Fibroblast of lung (primary cell): Measurements from ENCODE around the gene ZC3H14. TPM values are rescaled to one million over a fixed set of nuclear protein-coding genes. Genes with fewer than 3 reads are reported as not detected.

Source experiments
- DNase-seq, 2 donors: peaks; one replicate each; pipeline versions ENCODE4 v3.0.0 to v3.0.0-alpha.2; 2010; ENCODE audit warnings: low read depth in 2 of 2
- H2AFZ ChIP-seq: 2 replicates; pipeline ENCODE4 v1.5.1; 2012; ENCODE audit warnings: low read length, control low read depth, inconsistent platforms
- H3K27ac ChIP-seq: 2 replicates; pipeline ENCODE4 v1.5.1; 2011; ENCODE audit warnings: low read length, control low read depth; ENCODE audit not compliant: insufficient read depth
- H3K27me3 ChIP-seq: 2 replicates; pipeline ENCODE4 v1.5.1; 2011; ENCODE audit warnings: mild to moderate bottlenecking, low read length; ENCODE audit not compliant: control insufficient read depth, insufficient read depth
- H3K36me3 ChIP-seq: 2 replicates; pipeline ENCODE4 v1.5.1; 2011; ENCODE audit warnings: low read length; ENCODE audit not compliant: control insufficient read depth, insufficient read depth
- H3K4me1 ChIP-seq: 2 replicates; pipeline ENCODE4 v1.5.1; 2011; ENCODE audit warnings: low read length; ENCODE audit not compliant: control insufficient read depth, insufficient read depth; ENCODE audit errors: extremely low read depth
- H3K4me2 ChIP-seq: 2 replicates; pipeline ENCODE4 v1.5.1; 2011; ENCODE audit warnings: low read length, control low read depth; ENCODE audit not compliant: insufficient read depth; ENCODE audit errors: extremely low read depth
- H3K4me3 ChIP-seq, 4 experiments: fragments of 200-600 bp in 1 of 4; sonication (generic) in 1 of 4; replicated peaks in 1 of 4; 2 replicates each; pipeline ENCODE4 v1.5.1; 2011 to 2016; ENCODE audit warnings: low read length in 4 of 4, low read depth in 3 of 4, mild to moderate bottlenecking in 3 of 4, control low read depth in 2 of 4, inconsistent platforms in 1 of 4, mixed read lengths in 1 of 4; ENCODE audit not compliant: insufficient read depth in 1 of 4; ENCODE audit errors: control extremely low read depth in 1 of 4
- H3K79me2 ChIP-seq: 2 replicates; pipeline ENCODE4 v1.5.1; 2012; ENCODE audit warnings: mild to moderate bottlenecking, low read length, inconsistent platforms; ENCODE audit not compliant: control insufficient read depth, insufficient read depth
- H3K9ac ChIP-seq: 2 replicates; pipeline ENCODE4 v1.5.1; 2011; ENCODE audit warnings: mild to moderate bottlenecking, low read length, control low read depth; ENCODE audit not compliant: insufficient read depth
- H3K9me3 ChIP-seq: 2 replicates; pipeline ENCODE4 v1.5.1; 2012; ENCODE audit warnings: low read depth, low read length; ENCODE audit not compliant: control insufficient read depth, insufficient read depth
- H4K20me1 ChIP-seq: 2 replicates; pipeline ENCODE4 v1.5.1; 2011; ENCODE audit warnings: low read length; ENCODE audit not compliant: control insufficient read depth, insufficient read depth; ENCODE audit errors: extremely low read depth
- CTCF ChIP-seq, 2 donors: IDR thresholded peaks in 1 of 2; conservative IDR thresholded peaks in 1 of 2; 1 replicate in 1 of 2; 2 replicates in 1 of 2; pipeline ENCODE4 v1.5.1; 2011 to 2012; ENCODE audit warnings: low read length in 2 of 2, control low read depth in 1 of 2, inconsistent platforms in 1 of 2, low read depth in 1 of 2, mild to moderate bottlenecking in 1 of 2
- EZH2 ChIP-seq: IDR thresholded peaks from 2 replicates; pipeline ENCODE4 v1.5.1; 2012; ENCODE audit warnings: low read length, control low read depth, mild to moderate bottlenecking; ENCODE audit errors: missing control alignments
- polyA plus RNA-seq, 2 donors: library from polyadenylated mRNA; depleted of rRNA in 1 of 2; stranded (reverse) in 1 of 2; unstranded in 1 of 2; fragments of >200 nt; gene quantifications; 2 replicates each; pipeline ENCODE4 v1.2.1, GENCODE V29; 2011 to 2012; ENCODE audit warnings: missing spikeins in 1 of 2
- total RNA-seq: library from RNA; depleted of rRNA; stranded (reverse); fragments of >200 nt; gene quantifications from 2 replicates; pipeline ENCODE4 v1.2.1, GENCODE V29; 2014

The ZC3H14 gene
- total and polyA plus RNA-seq, 2 donors (not counting 1 experiment from before 2014, with no cell fraction given), result 71.0 to 77.4 TPM

GRCh38 chr14:88547386-88547780 is 15.5 kb upstream of the ZC3H14 start:
- no peak for TF ChIP-seq CTCF (conservative IDR thresholded peaks at IDR 0.05 in 1 of 2, IDR thresholded peaks at IDR 0.05 in 1 of 2; ENCODE audit: low read depth in 1 of 2, low read length in 2 of 2)
- TF ChIP-seq EZH2, result no peak
- no peaks in the 10 kb centered on the region for H4K20me1 ChIP-seq

GRCh38 chr14:88550078-88550477 is 12.8 kb upstream of the ZC3H14 start:
- DNase-seq, result no peak
- Histone ChIP-seq H3K4me3 (no peak overlapping the region), H3K36me3 (peaks cover 8% of the 10 kb centered on the region), H3K9me3 (no peaks in the 10 kb centered on the region), H3K4me1 (peaks cover 2% of the 10 kb centered on the region), H4K20me1 (no peaks in the 10 kb centered on the region), H2AFZ (no peak overlapping the region), H3K4me2 (no peak overlapping the region), H3K27ac (no peak overlapping the region), H3K27me3 (no peaks in the 10 kb centered on the region), H3K79me2 (peaks cover 42% of the 10 kb centered on the region), H3K9ac (no peak overlapping the region)
- TF ChIP-seq EZH2 (no peak), CTCF (conservative IDR thresholded peaks at IDR 0.05 in 1 of 2, IDR thresholded peaks at IDR 0.05 in 1 of 2; ENCODE audit: low read depth in 1 of 2, low read length in 2 of 2) (no peak)

More at GRCh38 chr14:88547386-88547780, 15.5 kb upstream of the ZC3H14 start:
- no peak overlapping the region for H3K4me3 ChIP-seq
- no peaks in the 10 kb centered on the region for H3K9me3 ChIP-seq
- H3K27me3 ChIP-seq, result no peaks in the 10 kb centered on the region
- H3K27ac ChIP-seq, result no peak overlapping the region
- H3K4me1 ChIP-seq, result peaks cover under 1% of the 10 kb centered on the region
- H3K9ac ChIP-seq, result no peak overlapping the region
- no peak overlapping the region for H3K4me2 ChIP-seq
- no peak for DNase-seq
- peaks cover 26% of the 10 kb centered on the region for H3K79me2 ChIP-seq
- peaks cover 8% of the 10 kb centered on the region for H3K36me3 ChIP-seq
- no peak overlapping the region for H2AFZ ChIP-seq

GRCh38 chr14:88551094-88551870 is 11.6 kb upstream of the ZC3H14 start:
- no peaks in the 10 kb centered on the region for H4K20me1 ChIP-seq
- peak overlapping the region; percentile 92 for H2AFZ ChIP-seq
- H3K79me2 ChIP-seq, result peaks cover 42% of the 10 kb centered on the region
- TF ChIP-seq EZH2 (no peak), CTCF (conservative IDR thresholded peaks at IDR 0.05 in 1 of 2, IDR thresholded peaks at IDR 0.05 in 1 of 2; ENCODE audit: low read depth in 1 of 2, low read length in 2 of 2) (peak in 1 of 2 donors; percentile 36)
- peak overlapping the region; percentile 50 for H3K27ac ChIP-seq
- no peaks in the 10 kb centered on the region for H3K27me3 ChIP-seq
- H3K9me3 ChIP-seq, result no peaks in the 10 kb centered on the region
- H3K9ac ChIP-seq, result peak overlapping the region; percentile 63
- DNase-seq, result peak; percentile 82 to 90
- peak overlapping the region; percentile 68 for H3K4me2 ChIP-seq
- H3K4me3 ChIP-seq, result peak overlapping the region; percentile 72 to 88 (median 76)
- H3K36me3 ChIP-seq, result peaks cover 8% of the 10 kb centered on the region
- H3K4me1 ChIP-seq, result peaks cover 2% of the 10 kb centered on the region
